ENCODE results near the gene HINFP. TPM values are rescaled to one million over a fixed set of nuclear protein-coding genes. Genes with fewer than 3 reads are reported as not detected.

The HINFP gene
- total RNA-seq, 4 donors from 2014 or later: 24.0 to 37.7 (median 33.2) TPM

- 65 to 72% methylated on average over 8 of the region's 8 CpGs for WGBS, 2 donors
- Histone ChIP-seq H3K9me3 (no peaks in the 10 kb centered on the region), H3K4me3 (replicated peaks in 1 of 3) (no peak overlapping the region), H3K27me3 (no peaks in the 10 kb centered on the region), H3K36me3 (no peaks in the 10 kb centered on the region), H3K4me1 (peaks cover 6 to 7% of the 10 kb centered on the region in 2 donors), H3K27ac (no peak overlapping the region)
- intact Hi-C loops (cut with DNase I): no loop called here
- no peak for TF ChIP-seq POLR2A (IDR thresholded peaks at IDR 0.05)
- DNase-seq: peak in 1 of 2 donors; percentile 14
Observed at GRCh38 chr11:119155733-119156492, 34.5 kb downstream of the HINFP start.

GRCh38 chr11:119156496-119156895, 35.1 kb downstream of the HINFP start:
- no peaks in the 10 kb centered on the region for H3K36me3 ChIP-seq
- TF ChIP-seq CTCF (IDR thresholded peaks at IDR 0.05) (no peak), POLR2A (IDR thresholded peaks at IDR 0.05) (no peak)
- H3K9me3 ChIP-seq: no peaks in the 10 kb centered on the region
- no peak for DNase-seq
- peaks cover 6 to 7% of the 10 kb centered on the region in 2 donors for H3K4me1 ChIP-seq
- H3K4me3 ChIP-seq (replicated peaks in 1 of 3): no peak overlapping the region
- intact Hi-C loops (cut with DNase I): no loop called here
- no peak overlapping the region for H3K27ac ChIP-seq
- WGBS, 2 donors: 91 to 97% methylated on average over 6 to 7 of the region's 10 CpGs
- no peaks in the 10 kb centered on the region for H3K27me3 ChIP-seq

GRCh38 chr11:119157063-119157462, 35.7 kb downstream of the HINFP start:
- TF ChIP-seq POLR2A (IDR thresholded peaks at IDR 0.05): no peak
- TF ChIP-seq CTCF (IDR thresholded peaks at IDR 0.05): no peak
- no peaks in the 10 kb centered on the region for H3K9me3 ChIP-seq
- 61 to 64% methylated on average over 3 of the region's 3 CpGs for WGBS, 2 donors

GRCh38 chr11:119158467-119158866, 37.1 kb downstream of the HINFP start:
- WGBS, 2 donors: 91 to 95% methylated on average over 12 of the region's 13 CpGs

More at GRCh38 chr11:119157063-119157462, 35.7 kb downstream of the HINFP start:
- intact Hi-C loops (cut with DNase I): no loop called here
- no peak overlapping the region for H3K4me3 ChIP-seq (replicated peaks in 1 of 3)
- H3K4me1 ChIP-seq: peaks cover 6 to 7% of the 10 kb centered on the region in 2 donors
- DNase-seq: peak; percentile 27 to 44
- no peaks in the 10 kb centered on the region for H3K36me3 ChIP-seq
- H3K27me3 ChIP-seq: no peaks in the 10 kb centered on the region
- no peak overlapping the region for H3K27ac ChIP-seq

GRCh38 chr11:119160151-119160550, 38.8 kb downstream of the HINFP start:
- WGBS, 2 donors: 90 to 93% methylated on average over 3 to 7 of the region's 9 CpGs
- Histone ChIP-seq H3K4me1 (peaks cover 11 to 13% of the 10 kb centered on the region in 2 donors), H3K9me3 (no peaks in the 10 kb centered on the region), H3K27ac (no peak overlapping the region), H3K36me3 (no peaks in the 10 kb centered on the region), H3K27me3 (no peaks in the 10 kb centered on the region), H3K4me3 (replicated peaks in 1 of 3) (no peak overlapping the region)
- DNase-seq: no peak
- no peak for TF ChIP-seq CTCF (IDR thresholded peaks at IDR 0.05)
- no peak for TF ChIP-seq POLR2A (IDR thresholded peaks at IDR 0.05)
- intact Hi-C loops (cut with DNase I): no loop called here

More at GRCh38 chr11:119158467-119158866, 37.1 kb downstream of the HINFP start:
- intact Hi-C loops (cut with DNase I): no loop called here
- Histone ChIP-seq H3K27ac (no peak overlapping the region), H3K4me3 (replicated peaks in 1 of 3) (no peak overlapping the region), H3K4me1 (peaks cover 6 to 7% of the 10 kb centered on the region in 2 donors), H3K27me3 (no peaks in the 10 kb centered on the region), H3K36me3 (no peaks in the 10 kb centered on the region), H3K9me3 (no peaks in the 10 kb centered on the region)
- TF ChIP-seq CTCF (IDR thresholded peaks at IDR 0.05): no peak
- no peak for TF ChIP-seq POLR2A (IDR thresholded peaks at IDR 0.05)
- no peak for DNase-seq

Measured in thyroid gland (tissue), 4 donors.